Measurements from ENCODE around the gene HLA-B. TPM values are rescaled to one million over a fixed set of nuclear protein-coding genes. Genes with fewer than 3 reads are reported as not detected.

The HLA-B gene
- total and polyA plus RNA-seq, 2 of the 8 experiments (the other 6 are each of a cell fraction or from before 2014, with no cell fraction given) = 154 to 233 TPM

GRCh38 chr6:31340228-31340627 is 16.8 kb downstream of the HLA-B start (continued):
- no peak for TF ChIP-seq SIX5 (IDR thresholded peaks at IDR 0.05; ENCODE audit: low read depth, low read length)
- TF ChIP-seq RBBP5 (IDR thresholded peaks at IDR 0.05; ENCODE audit: borderline replicate concordance, low read depth, low read length) = no peak
- no peak for TF ChIP-seq TCF12 (IDR thresholded peaks at IDR 0.05; ENCODE audit: low read depth, low read length)
